ENCODE results near the gene ACO2. TPM values are rescaled to one million over a fixed set of nuclear protein-coding genes. Genes with fewer than 3 reads are reported as not detected.

Gene ACO2
- total RNA-seq, 1 experiment from 2014 or later: 66.6 TPM

DNA sequence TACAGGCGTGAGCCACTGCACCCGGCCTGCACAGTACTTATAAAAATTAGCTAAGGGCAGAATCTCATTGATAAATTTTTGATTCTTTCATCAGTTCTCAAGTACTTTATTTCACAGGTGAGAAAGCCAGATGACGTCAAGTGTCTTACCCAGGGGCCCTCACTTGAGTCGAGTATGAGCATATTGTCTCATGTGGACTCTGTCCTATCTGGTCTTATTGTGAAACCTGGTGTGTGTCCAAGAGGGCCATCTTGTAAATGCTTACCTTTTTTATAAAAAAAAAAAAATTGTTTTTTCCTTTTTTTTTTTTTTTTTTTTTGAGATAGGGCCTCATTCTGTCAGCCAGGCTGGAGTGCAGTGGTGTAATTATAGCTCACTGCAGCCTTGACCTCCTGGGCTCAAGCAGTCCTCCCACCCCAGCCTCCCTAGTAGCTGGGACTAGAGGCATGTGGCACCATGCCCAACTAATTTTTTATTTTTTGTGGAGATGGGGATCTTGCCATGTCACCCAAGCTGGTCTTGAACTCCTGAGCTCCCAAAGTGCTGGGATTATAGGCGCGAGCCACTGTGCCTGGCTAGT, 6.0 kb downstream of the ACO2 start:
- TF ChIP-seq, protein P1, sequence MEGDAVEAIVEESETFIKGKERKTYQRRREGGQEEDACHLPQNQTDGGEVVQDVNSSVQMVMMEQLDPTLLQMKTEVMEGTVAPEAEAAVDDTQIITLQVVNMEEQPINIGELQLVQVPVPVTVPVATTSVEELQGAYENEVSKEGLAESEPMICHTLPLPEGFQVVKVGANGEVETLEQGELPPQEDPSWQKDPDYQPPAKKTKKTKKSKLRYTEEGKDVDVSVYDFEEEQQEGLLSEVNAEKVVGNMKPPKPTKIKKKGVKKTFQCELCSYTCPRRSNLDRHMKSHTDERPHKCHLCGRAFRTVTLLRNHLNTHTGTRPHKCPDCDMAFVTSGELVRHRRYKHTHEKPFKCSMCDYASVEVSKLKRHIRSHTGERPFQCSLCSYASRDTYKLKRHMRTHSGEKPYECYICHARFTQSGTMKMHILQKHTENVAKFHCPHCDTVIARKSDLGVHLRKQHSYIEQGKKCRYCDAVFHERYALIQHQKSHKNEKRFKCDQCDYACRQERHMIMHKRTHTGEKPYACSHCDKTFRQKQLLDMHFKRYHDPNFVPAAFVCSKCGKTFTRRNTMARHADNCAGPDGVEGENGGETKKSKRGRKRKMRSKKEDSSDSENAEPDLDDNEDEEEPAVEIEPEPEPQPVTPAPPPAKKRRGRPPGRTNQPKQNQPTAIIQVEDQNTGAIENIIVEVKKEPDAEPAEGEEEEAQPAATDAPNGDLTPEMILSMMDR (conservative IDR thresholded peaks at IDR 0.05): no peak
- H4K5ac ChIP-seq (ENCODE audit: insufficient read length, low read depth, low read length): no peak overlapping the region
- no peaks in the 10 kb centered on the region for H3K23me2 ChIP-seq (ENCODE audit: insufficient read length, low read depth, low read length, poor library complexity, severe bottlenecking)
- H3K4me3 Mint-ChIP-seq: no peak overlapping the region
- no peak overlapping the region for H4K8ac ChIP-seq (replicated peaks; ENCODE audit: insufficient read length, low read depth, low read length)
- peaks cover 0 to 1% (median 0%) of the 10 kb centered on the region in 3 experiments; a peak in 1 of 7 replicates for H3K36me3 Mint-ChIP-seq (ENCODE audit: insufficient read depth in 1 of 3, low read depth in 3 of 3)
- peak overlapping the region in 2 of 3 experiments; percentile 51 to 62; a peak in 1 of 7 replicates for H3K27ac Mint-ChIP-seq
- no peak overlapping the region for H4K91ac ChIP-seq (ENCODE audit: insufficient read length, low read depth, low read length)
- H3K9me3 Mint-ChIP-seq: no peaks in the 10 kb centered on the region
- peaks cover 5% of the 10 kb centered on the region for H3K79me1 ChIP-seq (ENCODE audit: insufficient read depth, low read depth, low read length, poor library complexity, severe bottlenecking)
- no peak for DNase-seq
- no peaks in the 10 kb centered on the region for H4K20me1 ChIP-seq (ENCODE audit: control insufficient read depth, insufficient read depth, insufficient read length)
- H3K14ac ChIP-seq (ENCODE audit: insufficient read depth, low read length): no peak overlapping the region
- H2AFZ ChIP-seq (ENCODE audit: low read length): no peak overlapping the region
- no peaks in the 10 kb centered on the region for H3K9me3 ChIP-seq (ENCODE audit: control insufficient read depth, low read depth, low read length)
- no peaks in the 10 kb centered on the region for H3K27me3 ChIP-seq (ENCODE audit: insufficient read depth, low read length)
- no peak overlapping the region for H3T11ph ChIP-seq (ENCODE audit: low read length)
- H3K27ac ChIP-seq (ENCODE audit: insufficient read length, low read depth, low read length): no peak overlapping the region
- no peak overlapping the region for H2AK5ac ChIP-seq (ENCODE audit: insufficient read length, low read length)
- peaks cover 10 to 19% of the 10 kb centered on the region in 2 experiments for H3K4me1 Mint-ChIP-seq
- H3K18ac ChIP-seq (ENCODE audit: insufficient read length, low read depth, low read length): no peak overlapping the region
- H2BK20ac ChIP-seq (ENCODE audit: low read depth, low read length, poor library complexity, severe bottlenecking): no peak overlapping the region
- H2BK12ac ChIP-seq (ENCODE audit: insufficient read length, low read depth, low read length): no peak overlapping the region
- no peaks in the 10 kb centered on the region; the same call in 1 of the 2 replicates for H3K4me1 ChIP-seq (ENCODE audit: insufficient read depth, low read length)
- H3K79me2 ChIP-seq (ENCODE audit: insufficient read depth, low read length): peaks cover 15% of the 10 kb centered on the region; the same call in 1 of the 2 replicates
- H3K27me3 Mint-ChIP-seq (ENCODE audit: low read depth): no peaks in the 10 kb centered on the region
- H3K4me2 ChIP-seq (ENCODE audit: insufficient read depth, insufficient read length, low read length): no peak overlapping the region
- no peak overlapping the region for H3K56ac ChIP-seq (ENCODE audit: insufficient read length, low read depth, low read length)
- H2BK120ac ChIP-seq (ENCODE audit: low read depth, low read length, poor library complexity, severe bottlenecking): no peak overlapping the region
- no peak overlapping the region for H3K4ac ChIP-seq (ENCODE audit: low read depth, low read length)
- no peak overlapping the region for H3K9ac ChIP-seq (ENCODE audit: extremely low read depth, insufficient read length, low read length)
- no peak overlapping the region for H2BK15ac ChIP-seq (ENCODE audit: low read depth, low read length)
- no peak overlapping the region for H2BK5ac ChIP-seq (ENCODE audit: insufficient read length, low read length)
- H3K23ac ChIP-seq (ENCODE audit: insufficient read length, low read depth, low read length): no peak overlapping the region
- no CpG with 5 or more reads among the region's 6 CpGs for WGBS (ENCODE audit: extremely low coverage, insufficient read length, low lambda C conversion rate)

Data from H9 (cell line).